Stimulated activated CD8-positive, alpha-beta memory T cell treated with anti-CD3 and anti-CD28 coated beads, Interleukin-4, amount 100 ng/mL, for 1 hour (primary cell): ENCODE results near the gene NEK4.
"Not testable (repeated sequence)": the region's sequence is repeated elsewhere in the genome, so short reads cannot be mapped to it uniquely, and the experiment has no call there.

Experiments
- DNase-seq, 2 donors: peaks; one replicate each; pipeline ENCODE4 v3.0.0-alpha.2; 2020; ENCODE audit warnings: low read depth in 2 of 2, low spot score in 1 of 2

Gene NEK4

DNA sequence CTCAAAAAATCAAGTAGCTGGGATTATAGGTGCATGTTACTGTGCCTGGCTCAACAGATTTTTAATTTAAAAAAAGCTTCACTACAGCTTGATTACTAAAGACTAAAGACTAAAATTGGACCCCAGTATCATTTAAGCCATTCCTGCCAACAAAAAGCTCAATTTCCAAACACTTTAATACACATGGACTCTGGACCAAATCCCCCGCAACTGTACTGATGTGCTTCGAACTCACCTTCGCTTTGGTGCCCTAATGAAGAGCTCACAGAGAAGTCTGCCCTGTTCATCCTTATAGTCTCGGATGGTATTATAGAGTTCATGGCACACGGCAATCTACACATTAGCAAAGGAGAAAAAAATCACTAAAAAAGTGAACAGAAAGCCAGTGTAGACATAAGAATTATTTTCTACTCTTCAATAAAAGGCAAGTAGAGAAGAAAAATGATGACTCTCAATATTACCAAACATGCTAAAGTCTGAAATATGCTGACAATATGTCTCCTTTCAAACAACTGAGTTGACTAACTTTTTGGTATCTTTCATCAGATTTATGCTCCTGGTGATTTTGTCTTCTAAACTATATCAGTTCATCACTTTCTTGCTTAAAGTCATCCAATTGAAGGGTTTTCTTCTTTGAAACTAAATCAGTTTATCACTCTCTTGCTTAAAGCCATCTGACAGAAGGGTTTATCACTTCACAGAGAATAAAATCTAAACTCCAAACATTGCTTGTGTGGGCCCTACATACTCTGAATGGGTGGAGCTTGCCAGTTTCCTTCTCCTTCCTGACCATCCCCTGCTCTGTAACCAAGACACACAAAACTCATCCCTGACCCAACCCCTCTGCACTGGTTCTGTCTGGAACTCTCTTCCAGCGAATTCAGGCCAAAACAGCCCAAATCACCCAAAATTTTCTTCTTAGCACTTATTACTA, 92.2 kb downstream of the NEK4 start:
- DNase-seq, result no peak

- DNase-seq, result not testable (repeated sequence)
Measured at GRCh38 chr3:52676201-52676600, 94.5 kb downstream of the NEK4 start.

GRCh38 chr3:52671676-52672075, 99.1 kb downstream of the NEK4 start:
- no peak for DNase-seq

GRCh38 chr3:52670621-52671521, 99.9 kb downstream of the NEK4 start:
- no peak for DNase-seq

GRCh38 chr3:52663098-52663497, 107.6 kb downstream of the NEK4 start:
- no peak for DNase-seq

DNA sequence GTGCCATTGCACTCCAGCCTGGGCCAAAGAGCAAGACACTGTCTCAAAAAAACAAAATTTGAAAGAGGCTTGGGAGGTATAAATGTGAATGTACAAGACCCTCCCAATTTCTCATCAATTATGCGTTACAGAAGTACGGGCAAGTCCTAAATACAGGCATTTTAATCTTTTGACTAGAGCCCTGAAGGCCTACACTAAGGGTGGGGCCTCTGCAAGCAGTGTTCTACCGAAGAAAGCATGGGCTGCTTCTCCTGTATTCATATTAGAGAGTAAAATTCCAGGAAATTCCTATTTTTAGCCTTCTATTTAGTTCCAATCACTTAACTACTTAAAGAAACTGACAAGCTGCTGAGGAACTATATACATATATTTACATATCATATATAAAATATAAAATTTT, 110.7 kb downstream of the NEK4 start:
- DNase-seq, result no peak
